Femur (tissue), 1 donor: Measurements from ENCODE around the gene HEY2.
"Not testable (repeated sequence)": the region's sequence is repeated elsewhere in the genome, so short reads cannot be mapped to it uniquely, and the experiment has no call there.

Experiments
- DNase-seq: peaks from one replicate; pipeline ENCODE4 v3.0.0-alpha.2; 2017

The HEY2 gene

GRCh38 chr6:125797120-125797885 lies 47.9 kb downstream of the HEY2 start:
- DNase-seq, result no peak

- no peak for DNase-seq
Observed at GRCh38 chr6:125797886-125798444, 48.5 kb downstream of the HEY2 start.

GRCh38 chr6:125798734-125799508 lies 49.5 kb downstream of the HEY2 start:
- DNase-seq, result no peak

- no peak for DNase-seq
Observed at GRCh38 chr6:125802383-125802782, 53.0 kb downstream of the HEY2 start.

GRCh38 chr6:125802943-125803377 lies 53.5 kb downstream of the HEY2 start:
- DNase-seq, result no peak

DNA sequence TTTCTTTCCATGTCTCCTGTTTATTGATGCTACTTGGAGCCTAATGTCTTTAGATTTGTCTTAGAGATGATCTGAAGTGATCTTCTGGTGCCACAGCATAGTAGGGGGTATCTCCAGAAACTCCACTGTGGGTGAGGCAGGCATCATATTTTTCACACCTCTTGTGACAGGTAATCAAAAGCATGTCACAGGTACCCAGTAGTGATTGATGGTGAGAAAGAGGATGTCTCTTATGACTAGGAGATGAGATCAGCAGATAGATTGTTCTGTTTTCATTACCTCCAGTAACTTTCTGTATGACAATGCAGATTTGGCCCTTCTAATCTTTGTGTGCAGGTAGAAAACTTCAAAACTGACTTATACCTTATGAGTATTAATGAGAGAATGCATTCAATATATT lies 54.8 kb downstream of the HEY2 start:
- DNase-seq, result no peak

DNA sequence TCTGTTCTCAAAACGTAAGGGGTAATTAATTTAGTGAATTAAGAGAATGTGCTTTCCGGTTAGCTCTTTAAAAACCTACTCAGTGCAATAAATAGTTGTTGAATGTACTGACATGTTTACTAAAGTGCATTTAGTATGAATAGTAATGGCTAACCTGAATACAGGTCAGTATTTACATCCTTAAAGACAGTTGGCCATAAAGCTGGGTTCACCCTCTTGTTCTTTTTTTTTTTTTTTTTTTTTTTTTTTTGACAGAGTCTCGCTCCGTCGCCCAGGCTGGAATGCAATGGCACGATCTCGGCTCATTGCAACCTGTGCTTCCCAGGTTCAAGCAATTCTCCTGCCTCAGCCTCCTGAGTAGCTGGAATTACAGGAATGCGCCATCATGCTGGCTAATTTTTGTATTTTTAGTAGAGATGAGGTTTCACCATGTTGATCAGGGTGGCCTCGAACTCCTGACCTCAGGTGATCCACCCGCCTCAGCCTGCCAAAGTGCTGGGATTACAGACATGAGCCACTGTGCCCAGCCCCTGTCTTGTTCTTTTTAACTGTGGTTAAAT lies 55.5 kb downstream of the HEY2 start:
- DNase-seq, result not testable (repeated sequence)

GRCh38 chr6:125806813-125807212 lies 57.4 kb downstream of the HEY2 start:
- DNase-seq, result no peak

- DNase-seq, result no peak
Observed at GRCh38 chr6:125807293-125807692, 57.9 kb downstream of the HEY2 start.

DNA sequence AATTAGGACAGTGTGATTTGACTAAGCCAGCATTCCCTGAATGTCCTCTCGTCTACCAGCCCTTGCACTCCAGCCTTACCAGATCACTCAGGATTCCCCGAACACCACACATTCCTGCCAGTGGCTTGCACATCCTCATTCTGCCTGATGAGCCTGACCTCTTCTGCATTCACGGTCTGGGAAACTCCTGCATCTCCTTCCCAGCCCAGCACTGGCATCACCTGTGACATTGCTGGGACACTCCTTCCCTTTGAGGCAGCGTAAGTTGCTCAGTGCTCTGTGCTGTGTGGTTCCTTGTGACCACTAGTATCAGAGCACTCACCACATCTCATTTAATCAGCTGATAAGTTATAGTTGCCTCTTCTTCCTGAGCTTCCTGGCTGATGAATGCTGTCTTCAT lies 58.6 kb downstream of the HEY2 start:
- no peak for DNase-seq

GRCh38 chr6:125808591-125808990 lies 59.2 kb downstream of the HEY2 start:
- no peak for DNase-seq

DNA sequence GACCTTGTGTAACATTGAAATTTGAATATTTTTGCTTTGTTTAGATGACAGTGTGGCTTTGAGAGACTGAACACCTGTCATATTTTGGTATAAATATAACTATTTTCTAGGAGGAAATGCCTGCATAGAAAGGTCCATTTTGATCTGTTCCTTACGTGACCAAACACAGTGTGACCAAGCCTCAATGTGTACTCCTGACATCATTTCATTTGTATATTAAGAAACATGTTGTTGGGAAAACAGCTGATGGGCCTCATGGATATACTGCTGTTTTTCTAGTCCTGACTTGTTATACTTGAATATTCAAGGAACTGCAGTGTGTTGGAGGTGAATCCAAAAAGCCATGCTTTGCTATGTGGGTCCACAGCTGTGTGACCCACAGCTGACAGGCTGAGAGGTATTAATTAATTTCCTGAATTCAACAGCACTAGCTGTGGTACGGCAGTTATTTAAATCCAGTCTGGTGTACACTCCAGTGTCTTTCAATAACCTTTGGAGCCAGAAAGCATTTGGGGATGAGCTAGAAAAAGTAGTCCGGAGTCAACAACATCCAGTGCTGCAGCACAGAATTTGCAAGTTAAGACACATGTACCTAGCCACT lies 60.2 kb downstream of the HEY2 start:
- DNase-seq, result no peak

GRCh38 chr6:125810445-125810844 lies 61.0 kb downstream of the HEY2 start:
- DNase-seq, result no peak
